ENCODE measurements around the gene C1R.

- TF ChIP-seq POLR2A (IDR thresholded peaks at IDR 0.05) (no peak), CTCF (IDR thresholded peaks at IDR 0.05) (no peak), EP300 (IDR thresholded peaks at IDR 0.05; ENCODE audit: low read depth) (no peak)
Observed at GRCh38 chr12:7116916-7117315, 24.7 kb upstream of the C1R start.
